ENCODE measurements around the gene HAP1.

GRCh38 chr17:41695954-41696757 is 38.3 kb downstream of the HAP1 start:
- TF ChIP-seq CTCF (IDR thresholded peaks at IDR 0.05), result peak; percentile 71 to 91 (median 84)
- TF ChIP-seq POLR2A (IDR thresholded peaks at IDR 0.05), result no peak

Data from heart left ventricle (tissue), 13 donors.